ENCODE measurements around the gene ELP1.

- TF ChIP-seq, protein P1, sequence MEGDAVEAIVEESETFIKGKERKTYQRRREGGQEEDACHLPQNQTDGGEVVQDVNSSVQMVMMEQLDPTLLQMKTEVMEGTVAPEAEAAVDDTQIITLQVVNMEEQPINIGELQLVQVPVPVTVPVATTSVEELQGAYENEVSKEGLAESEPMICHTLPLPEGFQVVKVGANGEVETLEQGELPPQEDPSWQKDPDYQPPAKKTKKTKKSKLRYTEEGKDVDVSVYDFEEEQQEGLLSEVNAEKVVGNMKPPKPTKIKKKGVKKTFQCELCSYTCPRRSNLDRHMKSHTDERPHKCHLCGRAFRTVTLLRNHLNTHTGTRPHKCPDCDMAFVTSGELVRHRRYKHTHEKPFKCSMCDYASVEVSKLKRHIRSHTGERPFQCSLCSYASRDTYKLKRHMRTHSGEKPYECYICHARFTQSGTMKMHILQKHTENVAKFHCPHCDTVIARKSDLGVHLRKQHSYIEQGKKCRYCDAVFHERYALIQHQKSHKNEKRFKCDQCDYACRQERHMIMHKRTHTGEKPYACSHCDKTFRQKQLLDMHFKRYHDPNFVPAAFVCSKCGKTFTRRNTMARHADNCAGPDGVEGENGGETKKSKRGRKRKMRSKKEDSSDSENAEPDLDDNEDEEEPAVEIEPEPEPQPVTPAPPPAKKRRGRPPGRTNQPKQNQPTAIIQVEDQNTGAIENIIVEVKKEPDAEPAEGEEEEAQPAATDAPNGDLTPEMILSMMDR (conservative IDR thresholded peaks at IDR 0.05 in 1 of 2, IDR thresholded peaks at IDR 0.05 in 1 of 2; ENCODE audit: low read depth in 1 of 2, low read length in 2 of 2): no peak
- no peak for TF ChIP-seq EZH2 (IDR thresholded peaks at IDR 0.05; ENCODE audit: low read length, missing control alignments)
Observed at GRCh38 chr9:108832179-108832500, 101.8 kb downstream of the ELP1 start.

Measured in fibroblast of lung (primary cell).